Measurements from ENCODE around the gene LIPH. TPM values are rescaled to one million over a fixed set of nuclear protein-coding genes. Genes with fewer than 3 reads are reported as not detected.

The LIPH gene
- total RNA-seq, 2 donors from 2014 or later = 2.0 to 4.5 TPM

Other genes with a start within 250 kb of the LIPH start
- 10 to 100 TPM; 17.3 to 21.9 TPM for gene MAP3K13, start 189.5 kb downstream of the LIPH start, total RNA-seq
- 10 to 100 TPM; 10.8 to 17.0 TPM for gene TMEM41A, start 53.6 kb downstream of the LIPH start, total RNA-seq
- 10 to 100 TPM; 23.2 to 49.0 TPM for gene SENP2, start 33.7 kb upstream of the LIPH start, total RNA-seq

Measured in thoracic aorta (tissue), 2 donors.